M059J (cell line): Measurements from ENCODE around the gene CD226. TPM values are rescaled to one million over a fixed set of nuclear protein-coding genes. Genes with fewer than 3 reads are reported as not detected.

Source experiments
- DNase-seq: peaks from one replicate; pipeline ENCODE4 v3.0.0-alpha.2; 2012; ENCODE audit warnings: low read depth
- total RNA-seq: library from RNA; depleted of rRNA; stranded (reverse); fragments of >200 nt; shearing (Covaris generic); gene quantifications from 2 replicates; pipeline ENCODE4 v1.2.3, GENCODE V29; 2014; rRNA removed

The CD226 gene
- total RNA-seq: 0.10 and 3.8 TPM in 2 replicates

DNA sequence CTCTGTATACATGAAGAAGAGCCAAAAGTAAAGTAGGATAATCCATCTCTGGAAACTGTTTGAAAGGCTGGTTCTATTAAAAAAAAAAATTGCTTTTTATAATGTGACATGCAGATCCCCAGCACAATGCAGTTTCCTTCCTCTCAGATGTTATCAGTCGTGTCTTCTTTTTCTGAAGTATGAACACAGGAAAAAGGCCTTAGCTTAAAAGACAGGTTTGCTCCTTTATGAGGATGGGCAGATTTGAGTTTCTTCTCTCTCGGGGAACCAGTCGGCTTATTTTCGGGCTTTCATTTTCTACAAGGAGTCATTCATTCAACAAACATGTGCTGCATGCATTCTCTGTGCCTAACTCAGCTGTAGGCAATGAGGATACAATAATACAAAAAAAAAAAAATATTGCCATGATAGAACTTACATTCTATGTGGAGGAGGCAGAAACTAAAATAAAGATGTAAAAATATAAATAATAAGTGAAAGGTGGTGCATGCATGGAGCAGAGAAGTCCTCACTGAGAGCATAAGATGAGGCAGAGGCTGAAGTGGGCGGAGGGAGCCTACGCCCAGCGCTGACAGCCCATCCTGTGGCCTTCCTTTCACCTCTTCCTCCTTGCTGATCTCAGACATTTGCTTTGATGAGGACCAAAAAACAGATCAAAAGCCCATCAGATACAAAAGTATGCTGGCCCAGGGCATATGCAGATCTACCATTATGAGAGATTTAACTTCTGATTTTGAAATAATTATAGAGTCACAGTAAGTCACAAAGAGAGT is at the start of gene CD226:
CD226 (minus strand) TSS at position 513 of the 773 bp plus-strand sequence; CDS start at position 46, 467 bp downstream.
- DNase-seq: no peak

DNA sequence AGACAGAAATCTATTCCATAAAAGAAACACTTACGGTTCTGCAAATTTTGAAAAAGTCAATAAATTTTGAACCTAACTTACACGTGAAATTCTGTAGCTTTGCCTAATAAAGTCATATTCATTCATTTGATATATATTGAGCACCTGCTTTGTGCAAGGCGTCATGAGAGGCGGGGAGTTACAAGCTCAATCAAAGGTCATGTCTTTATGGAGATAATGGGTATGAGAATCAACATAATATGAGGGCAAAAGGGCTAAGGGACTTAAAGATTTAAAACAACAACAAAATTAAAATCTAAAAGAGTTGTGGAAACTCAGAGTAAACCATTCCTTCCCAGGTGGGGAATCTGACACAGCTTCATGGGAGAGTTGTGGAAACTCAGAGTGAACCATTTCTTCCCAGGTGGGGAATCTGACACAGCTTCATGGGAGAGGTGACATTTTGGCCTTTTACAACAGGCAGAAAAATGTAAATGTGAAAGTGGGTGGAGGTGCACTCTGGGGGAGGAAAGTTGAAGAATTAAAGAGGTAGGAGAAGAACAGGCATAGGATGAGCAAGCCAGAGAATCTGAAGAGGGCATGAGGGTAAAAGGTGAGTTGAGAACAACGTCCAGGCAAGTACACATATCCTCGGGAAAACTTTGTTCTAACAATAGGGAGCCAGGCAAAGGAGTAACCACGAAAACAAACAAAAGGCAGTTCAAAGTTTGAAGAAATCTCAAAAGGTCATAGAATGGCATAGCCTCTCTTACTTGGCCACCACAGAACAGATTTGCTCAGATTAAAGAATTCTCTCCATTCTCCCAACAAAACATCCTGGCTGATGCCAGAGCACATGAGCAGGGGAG is 49.5 kb upstream of the CD226 start:
- DNase-seq: peak; percentile 32

DNA sequence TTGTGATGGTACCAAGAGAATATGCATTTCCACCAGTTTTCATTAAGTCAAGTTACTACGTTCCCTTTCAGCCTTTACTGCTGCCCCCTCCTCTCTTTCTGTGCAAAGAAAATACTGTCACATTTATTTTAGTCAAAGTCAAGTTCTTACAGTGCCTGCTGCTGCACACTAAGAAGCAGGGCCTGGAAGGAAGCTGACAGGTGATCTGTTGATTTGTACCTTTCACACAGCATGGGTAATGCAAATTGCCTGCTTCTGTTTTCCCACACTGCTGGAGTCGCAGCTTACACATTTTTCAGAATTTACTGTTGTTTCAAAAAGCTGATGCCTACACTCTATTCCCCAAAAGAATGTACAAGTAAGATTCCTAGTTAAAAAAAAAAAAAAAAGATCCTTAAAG is 48.7 kb upstream of the CD226 start:
- no peak for DNase-seq

DNA sequence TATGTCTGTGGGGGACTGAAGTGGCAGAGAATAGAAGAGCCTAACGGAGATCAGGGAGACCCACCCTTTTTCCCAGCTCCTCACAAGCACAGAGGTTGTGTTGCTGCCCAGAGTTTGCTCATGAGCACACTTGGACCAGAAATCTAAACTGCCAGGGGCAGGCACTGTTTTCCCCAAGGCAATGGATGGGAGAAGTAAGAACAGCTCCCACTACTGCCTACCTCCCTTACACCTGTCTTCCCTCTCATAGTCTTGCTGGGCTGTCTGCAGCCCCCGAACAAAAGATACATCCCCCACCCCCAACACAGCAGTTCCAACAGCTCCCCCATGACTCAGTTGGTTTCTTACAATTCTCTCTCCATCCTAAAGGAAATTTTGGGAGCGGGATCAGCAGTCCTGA is 48.1 kb upstream of the CD226 start:
- no peak for DNase-seq

DNA sequence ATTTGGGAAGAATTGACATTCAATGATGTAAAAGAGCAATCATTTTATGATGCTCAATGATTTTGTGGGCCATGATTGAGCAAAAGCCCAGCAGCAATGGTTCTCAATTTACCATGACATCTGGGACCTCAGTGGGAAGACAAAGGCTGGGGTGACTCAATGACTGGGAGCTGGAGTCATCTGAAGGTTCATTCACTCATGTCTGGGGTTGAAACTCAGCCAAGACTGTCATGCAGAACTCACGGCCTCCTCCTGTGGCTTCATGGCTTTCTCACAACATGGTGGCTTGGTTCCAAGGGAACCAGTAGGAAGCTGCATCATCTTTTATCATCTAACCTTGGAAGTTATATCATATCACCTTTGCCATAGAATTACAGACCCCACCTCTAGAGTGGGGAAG is 45.1 kb upstream of the CD226 start:
- peak; percentile 89 for DNase-seq

DNA sequence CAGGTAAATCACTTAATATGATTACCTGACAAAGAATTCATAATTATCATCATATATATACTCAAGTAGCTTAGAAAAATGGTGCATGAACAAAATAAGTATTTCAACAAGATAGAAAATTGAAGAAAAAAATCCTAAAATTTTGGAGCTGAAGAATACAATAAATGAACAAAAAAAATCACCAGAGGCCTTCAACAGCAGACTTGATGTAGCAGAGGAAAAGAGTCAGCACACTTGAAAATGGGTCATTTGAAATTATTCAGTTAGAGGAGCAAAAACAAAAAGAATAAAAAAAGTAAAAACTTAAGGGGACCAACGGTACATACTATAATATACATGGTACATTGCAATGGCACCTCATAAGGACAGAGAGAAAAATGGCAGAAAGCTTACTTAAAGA is 40.2 kb upstream of the CD226 start:
- DNase-seq: no peak

DNA sequence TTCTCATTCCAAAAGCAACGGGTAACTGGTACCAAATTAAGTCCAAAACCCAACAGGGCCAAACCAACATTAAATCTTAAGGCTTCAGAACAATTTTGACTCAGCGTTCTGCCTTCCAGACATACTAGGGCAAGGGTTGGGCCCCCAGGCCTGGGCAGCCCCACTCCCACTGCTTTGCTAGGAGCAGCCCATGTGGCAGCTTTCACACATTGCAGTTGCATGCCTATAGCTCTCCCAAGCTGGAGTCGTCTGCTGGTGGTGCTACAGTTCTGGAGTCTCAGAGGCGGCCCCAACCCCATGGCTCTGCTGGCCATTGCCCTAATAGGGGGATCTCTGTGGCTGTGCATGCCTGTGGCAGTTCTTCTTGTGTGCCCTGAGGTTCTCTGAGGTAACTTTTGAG is 37.6 kb upstream of the CD226 start:
- DNase-seq: no peak

DNA sequence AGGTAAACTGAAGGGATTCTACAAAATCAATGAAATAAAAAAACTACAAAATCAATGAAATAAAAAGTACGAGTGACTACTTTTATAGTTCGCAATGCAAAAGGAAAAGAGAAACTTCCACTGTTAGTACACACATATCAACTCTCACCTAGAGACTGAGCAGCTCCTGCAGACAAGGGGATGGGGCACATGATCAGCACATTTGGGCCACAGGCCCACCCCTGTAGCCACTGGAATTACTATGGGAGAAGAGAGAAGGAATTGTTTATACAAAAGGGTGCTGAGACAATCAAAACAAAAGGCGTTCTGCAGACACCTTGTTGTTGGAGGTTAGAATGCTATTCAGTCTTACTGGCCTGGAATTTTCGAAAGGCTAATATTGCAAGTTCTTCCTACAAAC is 34.7 kb upstream of the CD226 start:
- no peak for DNase-seq

DNA sequence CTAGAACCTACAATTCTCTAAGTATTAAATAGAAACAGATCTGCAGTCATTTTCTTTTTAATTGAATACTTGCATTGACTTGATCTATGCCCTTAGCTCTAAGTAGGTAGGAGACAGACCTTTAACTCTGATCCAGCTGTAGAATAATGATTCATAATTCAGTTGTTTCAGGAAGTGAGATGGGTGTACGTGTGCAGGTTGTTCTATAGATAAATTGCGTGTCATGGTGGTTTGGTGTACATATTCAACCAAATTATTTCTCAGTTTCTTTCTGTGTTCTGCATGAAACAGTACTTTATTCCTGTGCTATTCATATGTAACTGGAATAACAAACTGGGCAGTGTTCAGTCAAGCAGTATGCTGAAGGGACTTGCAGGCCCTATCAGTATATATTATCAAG is 34.3 kb upstream of the CD226 start:
- DNase-seq: no peak

DNA sequence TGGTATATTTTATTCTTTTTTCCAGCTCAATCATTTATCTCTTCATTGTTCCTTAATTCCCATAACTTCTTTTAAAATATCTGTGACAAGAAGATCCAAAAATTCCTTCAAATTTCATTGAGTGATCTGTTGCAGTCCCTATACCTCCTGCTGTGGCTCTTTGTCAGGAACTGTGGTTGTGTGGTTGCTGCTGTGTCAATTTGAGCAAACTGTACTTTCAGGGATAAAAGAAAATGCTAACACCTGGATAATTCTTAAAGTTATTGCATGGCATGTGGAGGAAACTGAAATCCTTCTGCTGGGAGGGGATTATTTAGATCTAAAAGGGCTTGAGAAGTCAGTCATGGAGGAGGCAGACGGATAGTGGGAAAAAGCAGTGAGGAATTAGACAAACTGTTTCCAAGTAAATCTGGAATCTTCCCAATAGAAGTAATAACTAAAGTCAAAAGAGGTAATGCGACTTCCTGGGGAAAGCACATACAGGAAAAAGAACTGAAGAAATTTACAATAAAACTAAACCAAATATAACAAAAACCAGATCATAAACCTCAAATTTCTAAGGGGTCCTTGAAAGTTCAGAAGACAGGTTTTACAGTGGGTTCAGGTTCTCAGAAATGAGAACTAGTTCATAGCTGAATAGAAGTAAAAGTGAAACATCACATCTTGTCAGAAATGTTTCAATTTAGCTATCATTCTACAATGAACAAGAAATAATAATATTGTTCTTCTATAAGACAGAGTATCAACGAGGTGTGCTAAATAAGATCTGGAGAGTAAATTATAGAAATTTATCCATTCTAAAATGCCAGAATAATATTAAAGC is 33.5 kb upstream of the CD226 start:
- DNase-seq: no peak

DNA sequence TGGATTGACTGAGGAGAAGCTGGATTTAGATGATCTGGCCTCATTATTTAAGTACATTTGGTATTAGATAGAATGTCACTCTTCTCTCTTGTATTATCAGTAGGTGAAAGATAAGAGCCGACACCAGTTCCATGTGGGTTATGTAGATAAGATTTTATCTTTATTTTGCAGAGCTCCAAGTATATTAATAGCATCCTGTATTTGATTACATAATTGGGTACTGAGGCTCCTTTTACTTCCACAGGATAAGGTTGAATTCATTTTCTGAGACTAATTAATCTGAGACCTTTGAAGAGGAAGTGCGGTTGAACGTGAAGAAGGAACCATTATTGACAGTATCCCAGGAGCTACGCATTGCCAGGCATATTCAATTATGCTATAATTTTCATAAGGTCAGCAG is 32.8 kb upstream of the CD226 start:
- DNase-seq: no peak

DNA sequence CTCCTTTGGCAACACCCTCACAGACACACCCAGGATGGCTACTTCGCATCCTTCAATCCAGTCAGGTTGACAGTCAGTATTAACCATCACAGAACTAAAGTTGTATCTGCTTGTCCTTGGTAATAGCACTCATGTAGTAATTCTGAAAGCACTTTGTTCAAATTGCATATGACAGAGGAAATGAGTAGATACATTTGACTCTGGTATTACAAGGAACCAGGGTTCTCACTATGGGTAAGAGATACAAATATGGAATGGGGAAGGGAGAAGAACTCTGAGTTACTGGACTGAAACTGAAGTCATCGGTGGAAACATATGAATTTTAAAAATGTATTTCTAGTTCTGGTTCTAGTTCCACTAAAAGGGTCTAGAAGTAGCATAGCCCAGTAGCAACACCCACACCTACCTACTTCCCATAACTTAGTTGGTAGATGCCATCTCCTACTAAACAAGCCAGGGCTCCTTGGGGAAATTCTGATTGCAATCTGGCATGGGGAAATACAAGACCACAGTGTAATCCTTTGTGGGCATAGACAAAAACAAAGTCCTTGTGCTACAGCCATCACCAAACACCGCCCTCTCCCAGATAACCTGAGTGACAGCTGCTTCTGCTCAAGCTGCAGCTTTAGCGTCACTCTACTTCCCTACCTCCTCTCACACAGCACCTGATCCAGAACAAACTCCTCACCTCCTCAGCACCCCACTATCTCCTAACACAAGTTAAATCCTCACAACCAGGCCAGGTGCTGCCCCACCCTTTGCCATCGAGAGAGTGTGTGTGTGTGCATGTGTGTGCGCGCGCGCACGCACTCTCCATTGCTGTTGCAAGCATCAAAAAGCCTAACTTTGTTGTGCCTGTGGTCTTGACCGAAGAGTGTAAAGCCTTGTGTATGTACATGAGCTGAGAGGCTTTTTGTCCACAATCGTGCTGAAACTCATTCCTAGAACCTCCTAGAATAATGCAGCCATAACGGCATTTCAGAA is 31.4 kb upstream of the CD226 start:
- DNase-seq: no peak

DNA sequence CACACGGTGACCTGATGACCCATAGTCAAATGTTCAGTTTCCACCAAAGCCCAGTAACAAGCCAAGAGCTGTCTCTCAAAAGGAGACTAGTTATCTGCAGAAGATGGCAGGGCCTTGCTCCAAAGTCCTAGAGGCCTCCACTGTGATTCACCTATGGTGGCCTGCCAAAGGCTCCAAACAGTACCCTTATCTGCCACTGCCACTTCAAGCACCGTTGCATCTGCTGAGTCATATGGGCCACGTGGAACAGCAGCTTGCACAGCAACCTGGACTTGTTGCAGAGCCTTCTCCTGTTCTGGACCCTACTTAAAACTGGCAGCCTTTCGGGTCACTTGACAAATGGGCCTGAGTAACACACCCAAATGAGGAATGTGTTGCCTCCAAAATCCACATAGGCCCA is 27.6 kb upstream of the CD226 start:
- DNase-seq: peak; percentile 39

DNA sequence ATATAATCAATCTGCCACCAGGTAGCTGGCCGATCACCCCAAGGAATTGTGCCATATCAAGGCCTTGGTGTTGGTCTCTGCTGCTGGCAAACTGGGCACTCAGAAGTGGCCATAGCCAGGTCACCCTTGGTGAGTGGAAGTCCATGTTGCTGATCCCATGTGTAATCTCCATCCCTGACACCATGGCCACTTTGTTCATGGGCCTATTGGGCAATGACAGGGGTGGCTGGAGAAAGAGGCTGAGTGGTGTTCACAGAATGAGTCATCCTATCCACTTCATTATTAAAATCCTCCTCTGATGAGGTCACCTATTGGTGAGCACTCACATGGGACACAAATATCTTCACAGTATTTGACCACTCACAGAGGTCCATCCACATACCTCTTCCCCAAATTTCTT is 26.7 kb upstream of the CD226 start:
- DNase-seq: peak; percentile 64

DNA sequence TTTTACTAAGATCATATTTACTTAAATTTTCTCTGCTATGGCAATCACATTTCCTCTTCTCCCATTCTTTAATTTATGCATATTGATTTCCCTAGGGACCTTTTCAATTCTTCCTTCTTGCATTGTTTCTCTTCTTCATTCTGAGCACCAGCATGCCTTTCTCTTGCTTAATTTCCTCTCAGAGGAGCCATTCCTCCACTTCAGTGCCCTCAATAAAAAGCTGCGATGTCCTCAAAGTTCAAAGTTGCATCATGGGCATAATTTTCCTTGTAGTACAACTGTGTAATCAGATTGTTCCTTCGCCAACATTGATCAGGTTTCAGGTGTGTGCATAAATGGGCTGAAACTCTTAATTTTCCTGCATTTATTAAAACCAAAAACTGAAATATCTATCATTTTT is 21.8 kb upstream of the CD226 start:
- DNase-seq: no peak

DNA sequence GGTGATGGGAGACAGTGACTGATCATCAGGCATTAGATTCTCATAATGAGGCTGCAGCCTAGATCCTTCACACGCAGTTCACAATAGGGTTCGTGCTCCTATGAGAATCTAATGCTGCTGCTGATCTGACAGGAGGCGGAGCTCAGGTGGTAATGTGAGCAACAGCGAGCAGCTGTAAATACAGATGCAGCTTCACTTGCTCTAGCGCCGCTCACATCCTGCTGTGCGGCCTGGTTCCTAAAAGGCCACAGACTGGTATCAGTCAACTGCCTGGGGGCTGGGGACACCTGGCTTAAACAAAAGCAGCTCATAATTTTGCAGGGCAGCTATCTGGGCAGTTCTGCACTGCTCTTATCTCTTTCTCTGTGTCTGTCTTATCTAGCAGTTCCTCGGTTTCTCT is 20.4 kb upstream of the CD226 start:
- DNase-seq: no peak

DNA sequence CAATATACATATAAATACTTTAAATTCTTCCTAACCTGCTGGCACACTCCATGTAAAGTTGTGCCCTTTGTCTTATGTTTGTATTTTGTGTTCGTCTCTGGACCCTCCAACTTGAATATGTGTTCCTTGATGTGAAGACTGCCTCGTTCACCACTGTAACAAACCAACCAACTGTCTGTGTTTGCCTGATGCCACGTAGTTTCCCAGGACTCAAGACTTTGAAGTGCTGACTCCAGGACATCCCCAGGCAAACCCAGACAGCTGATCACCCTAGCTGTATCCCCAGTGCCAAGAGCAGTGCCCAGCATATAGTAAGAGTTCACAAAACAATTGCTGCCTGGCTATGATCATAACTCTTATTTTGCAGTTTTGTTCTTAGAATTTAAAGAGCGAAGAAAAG is 15.5 kb upstream of the CD226 start:
- no peak for DNase-seq

DNA sequence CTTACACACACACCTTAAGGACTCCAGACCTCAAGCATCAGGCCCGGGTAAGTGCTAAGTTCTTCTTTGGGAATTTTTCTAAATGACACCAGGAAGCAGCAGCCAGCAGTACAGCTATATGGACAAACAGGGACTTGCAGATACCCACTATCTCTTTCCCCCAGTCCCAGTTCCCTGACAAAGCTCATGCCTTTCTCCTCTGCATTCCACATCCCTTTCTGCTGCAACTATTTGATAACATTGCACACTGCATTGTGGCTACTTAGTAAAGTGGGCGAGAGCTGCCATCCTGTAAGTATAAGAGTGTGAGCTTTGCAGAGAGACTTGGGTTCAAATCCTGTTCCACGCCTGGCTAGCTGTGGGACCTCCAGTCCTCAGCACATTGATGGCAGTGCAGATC is 14.0 kb upstream of the CD226 start:
- no peak for DNase-seq

DNA sequence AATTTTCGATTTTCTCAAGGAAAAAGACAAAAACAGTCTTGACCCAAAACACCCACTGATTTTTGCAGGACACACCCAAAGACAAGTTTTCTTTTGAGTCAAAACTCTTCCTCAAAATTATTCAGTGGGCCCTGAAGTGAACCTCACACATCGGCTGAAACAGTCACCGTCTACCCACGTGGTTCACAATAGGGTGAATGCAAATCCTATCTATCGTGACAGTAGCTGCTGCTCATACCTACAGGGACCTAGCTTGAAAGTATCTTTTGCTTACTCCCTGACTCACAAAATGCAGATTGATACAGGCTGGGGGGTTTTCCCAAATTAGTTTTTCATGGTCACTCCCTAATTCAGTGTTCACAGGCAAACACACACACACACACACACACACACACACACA is 10.7 kb upstream of the CD226 start:
- DNase-seq: no peak

DNA sequence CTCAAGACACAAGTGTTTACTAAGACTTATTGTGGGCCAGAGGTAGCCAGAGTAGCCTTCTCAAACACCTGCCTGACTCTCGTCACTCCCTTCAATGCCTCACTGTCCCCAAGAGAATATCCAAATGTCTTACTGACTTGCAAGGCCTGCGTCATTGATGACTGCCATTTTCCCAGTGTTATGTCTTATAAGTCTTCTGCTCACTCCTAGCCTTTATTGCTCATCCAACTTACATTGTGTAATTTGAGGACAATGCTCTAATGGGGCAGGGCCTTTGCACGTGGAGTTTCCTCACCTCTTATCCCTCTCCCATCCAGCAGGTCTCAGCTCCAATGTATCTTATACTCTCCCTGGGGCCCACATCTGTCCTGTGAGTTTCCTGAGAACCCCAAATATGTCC is 10.1 kb upstream of the CD226 start:
- DNase-seq: no peak
